Loucy (cell line): ENCODE data around the gene PRRC2A.

Source experiments
- H2AFZ ChIP-seq: fragments of 200-600 bp; sonication (generic); 2 replicates; pipeline ENCODE4 v1.6.0; 2016; ENCODE audit warnings: antibody characterized with exemption, mild to moderate bottlenecking, low read length, moderate library complexity
- H3F3A ChIP-seq: fragments of 200-600 bp; 2 replicates; pipeline ENCODE4 v1.6.0; 2016; ENCODE audit warnings: antibody characterized with exemption, low read depth, mild to moderate bottlenecking
- H3K27me3 ChIP-seq: fragments of 200-600 bp; sonication (generic); 2 replicates; pipeline ENCODE4 v1.6.1; 2014; ENCODE audit warnings: low read length, mild to moderate bottlenecking; ENCODE audit not compliant: insufficient read depth, poor library complexity, severe bottlenecking
- H3K36me3 ChIP-seq: fragments of 200-600 bp; sonication (generic); 2 replicates; pipeline ENCODE4 v1.6.1; 2016; ENCODE audit warnings: low read length; ENCODE audit not compliant: insufficient read depth
- H3K4me1 ChIP-seq: fragments of 200-600 bp; sonication (generic); 2 replicates; pipeline ENCODE4 v1.5.1; 2014; ENCODE audit warnings: low read length, mild to moderate bottlenecking; ENCODE audit not compliant: insufficient read depth, poor library complexity, severe bottlenecking
- H3K4me2 ChIP-seq: fragments of 200-600 bp; sonication (generic); 2 replicates; pipeline ENCODE4 v1.6.0; 2014; ENCODE audit warnings: antibody characterized with exemption, low read length, low read depth, mild to moderate bottlenecking; ENCODE audit not compliant: poor library complexity, severe bottlenecking
- H3K4me3 ChIP-seq: fragments of 200-600 bp; sonication (generic); 2 replicates; pipeline ENCODE4 v1.5.1; 2014; ENCODE audit warnings: low read length, mild to moderate bottlenecking, mixed read lengths; ENCODE audit not compliant: poor library complexity, severe bottlenecking
- H3K79me2 ChIP-seq: fragments of 200-600 bp; sonication (generic); 2 replicates; pipeline ENCODE4 v1.6.1; 2014; ENCODE audit warnings: low read length; ENCODE audit not compliant: insufficient read depth
- H3K9ac ChIP-seq: fragments of 200-600 bp; sonication (generic); 2 replicates; pipeline ENCODE4 v1.6.0; 2014; ENCODE audit warnings: mild to moderate bottlenecking, low read depth, low read length, moderate library complexity; ENCODE audit not compliant: poor library complexity, severe bottlenecking
- H3K9me2 ChIP-seq: fragments of 200-600 bp; sonication (generic); replicated peaks from 2 replicates; pipeline ENCODE4 v1.6.1; 2016; ENCODE audit warnings: low read depth, low read length, mixed read lengths
- H3K9me3 ChIP-seq: fragments of 200-600 bp; sonication (generic); 2 replicates; pipeline ENCODE4 v1.6.1; 2014; ENCODE audit warnings: mild to moderate bottlenecking, antibody characterized with exemption, low read length, low read depth; ENCODE audit not compliant: insufficient read depth
- H4K20me1 ChIP-seq: fragments of 200-600 bp; sonication (generic); 2 replicates; pipeline ENCODE4 v1.6.0; 2014; ENCODE audit warnings: antibody characterized with exemption, low read length, mild to moderate bottlenecking; ENCODE audit not compliant: insufficient read depth, poor library complexity, severe bottlenecking
- EZH2phosphoT487 ChIP-seq: fragments of 200-600 bp; IDR thresholded peaks from 2 replicates; pipeline ENCODE4 v1.6.1; 2018; ENCODE audit warnings: antibody characterized with exemption, mild to moderate bottlenecking, moderate library complexity, borderline replicate concordance
- TF ChIP-seq, protein P1 (sequence below): fragments of 200-600 bp; sonication (generic); conservative IDR thresholded peaks from 2 replicates; pipeline ENCODE4 v1.5.1; 2014; ENCODE audit warnings: mild to moderate bottlenecking, antibody characterized with exemption, low read length

The PRRC2A gene

GRCh38 chr6:31576897-31577578 lies 43.5 kb upstream of the PRRC2A start:
- Histone ChIP-seq H2AFZ (no peak overlapping the region), H3K9me2 (no peaks in the 10 kb centered on the region), H3K4me1 (peaks cover 65% of the 10 kb centered on the region), H3K36me3 (no peaks in the 10 kb centered on the region), H3K27me3 (no peaks in the 10 kb centered on the region), H3K9ac (peak overlapping the region; percentile 54), H3K4me3 (peak overlapping the region; percentile 49), H3K4me2 (peak overlapping the region; percentile 52), H3F3A (no peaks in the 10 kb centered on the region), H3K79me2 (peaks cover 12% of the 10 kb centered on the region), H4K20me1 (no peaks in the 10 kb centered on the region), H3K9me3 (no peaks in the 10 kb centered on the region)
- TF ChIP-seq EZH2phosphoT487, result no peak
- TF ChIP-seq, protein P1, sequence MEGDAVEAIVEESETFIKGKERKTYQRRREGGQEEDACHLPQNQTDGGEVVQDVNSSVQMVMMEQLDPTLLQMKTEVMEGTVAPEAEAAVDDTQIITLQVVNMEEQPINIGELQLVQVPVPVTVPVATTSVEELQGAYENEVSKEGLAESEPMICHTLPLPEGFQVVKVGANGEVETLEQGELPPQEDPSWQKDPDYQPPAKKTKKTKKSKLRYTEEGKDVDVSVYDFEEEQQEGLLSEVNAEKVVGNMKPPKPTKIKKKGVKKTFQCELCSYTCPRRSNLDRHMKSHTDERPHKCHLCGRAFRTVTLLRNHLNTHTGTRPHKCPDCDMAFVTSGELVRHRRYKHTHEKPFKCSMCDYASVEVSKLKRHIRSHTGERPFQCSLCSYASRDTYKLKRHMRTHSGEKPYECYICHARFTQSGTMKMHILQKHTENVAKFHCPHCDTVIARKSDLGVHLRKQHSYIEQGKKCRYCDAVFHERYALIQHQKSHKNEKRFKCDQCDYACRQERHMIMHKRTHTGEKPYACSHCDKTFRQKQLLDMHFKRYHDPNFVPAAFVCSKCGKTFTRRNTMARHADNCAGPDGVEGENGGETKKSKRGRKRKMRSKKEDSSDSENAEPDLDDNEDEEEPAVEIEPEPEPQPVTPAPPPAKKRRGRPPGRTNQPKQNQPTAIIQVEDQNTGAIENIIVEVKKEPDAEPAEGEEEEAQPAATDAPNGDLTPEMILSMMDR, result no peak

- Histone ChIP-seq H3K4me1 (peaks cover 65% of the 10 kb centered on the region), H3K79me2 (peaks cover 17% of the 10 kb centered on the region), H2AFZ (no peak overlapping the region), H3K36me3 (no peaks in the 10 kb centered on the region), H3K4me2 (peak overlapping the region; percentile 52), H3K9me2 (no peaks in the 10 kb centered on the region), H3K9ac (peak overlapping the region; percentile 54), H3K9me3 (no peaks in the 10 kb centered on the region), H3K4me3 (no peak overlapping the region), H3K27me3 (no peaks in the 10 kb centered on the region), H3F3A (no peaks in the 10 kb centered on the region), H4K20me1 (no peaks in the 10 kb centered on the region)
- TF ChIP-seq EZH2phosphoT487, result no peak
- TF ChIP-seq, protein P1, result no peak
Observed at GRCh38 chr6:31577579-31577966, 42.9 kb upstream of the PRRC2A start.

- Histone ChIP-seq H3K79me2 (peaks cover 19% of the 10 kb centered on the region), H3K9me2 (no peaks in the 10 kb centered on the region), H3K27me3 (no peaks in the 10 kb centered on the region), H3K4me3 (no peak overlapping the region), H3K36me3 (no peaks in the 10 kb centered on the region), H3K4me2 (no peak overlapping the region), H2AFZ (no peak overlapping the region), H4K20me1 (no peaks in the 10 kb centered on the region), H3K4me1 (peaks cover 67% of the 10 kb centered on the region), H3K9ac (no peak overlapping the region), H3F3A (no peaks in the 10 kb centered on the region), H3K9me3 (no peaks in the 10 kb centered on the region)
- TF ChIP-seq, protein P1, result no peak
- no peak for TF ChIP-seq EZH2phosphoT487
Observed at GRCh38 chr6:31578184-31579118, 42.1 kb upstream of the PRRC2A start.
